ENCODE results near the gene CCDC88C.

DNA sequence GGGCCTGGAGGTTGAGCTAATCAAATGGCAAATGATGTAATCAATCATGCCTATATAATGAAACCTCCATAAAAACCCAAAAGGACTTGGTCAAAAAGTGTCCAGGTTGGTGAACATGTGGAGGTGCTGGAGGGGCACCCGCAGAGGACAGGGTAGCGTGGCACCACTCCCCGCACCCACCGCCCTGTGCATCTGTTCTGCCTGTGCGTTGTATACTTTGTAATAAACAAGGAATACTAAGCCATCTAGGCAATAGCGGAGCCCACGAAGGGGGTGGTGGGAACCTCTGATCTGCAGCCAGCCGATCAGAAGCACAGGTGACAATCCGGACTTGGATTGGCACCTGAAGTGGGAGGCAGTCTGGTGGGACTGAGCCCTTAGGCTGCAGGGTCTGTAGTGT lies 97.4 kb downstream of the CCDC88C start:
- TF ChIP-seq POLR2AphosphoS5 (IDR thresholded peaks at IDR 0.05) (no peak), EP300 (IDR thresholded peaks at IDR 0.05) (no peak)
- TF ChIP-seq, protein P1, sequence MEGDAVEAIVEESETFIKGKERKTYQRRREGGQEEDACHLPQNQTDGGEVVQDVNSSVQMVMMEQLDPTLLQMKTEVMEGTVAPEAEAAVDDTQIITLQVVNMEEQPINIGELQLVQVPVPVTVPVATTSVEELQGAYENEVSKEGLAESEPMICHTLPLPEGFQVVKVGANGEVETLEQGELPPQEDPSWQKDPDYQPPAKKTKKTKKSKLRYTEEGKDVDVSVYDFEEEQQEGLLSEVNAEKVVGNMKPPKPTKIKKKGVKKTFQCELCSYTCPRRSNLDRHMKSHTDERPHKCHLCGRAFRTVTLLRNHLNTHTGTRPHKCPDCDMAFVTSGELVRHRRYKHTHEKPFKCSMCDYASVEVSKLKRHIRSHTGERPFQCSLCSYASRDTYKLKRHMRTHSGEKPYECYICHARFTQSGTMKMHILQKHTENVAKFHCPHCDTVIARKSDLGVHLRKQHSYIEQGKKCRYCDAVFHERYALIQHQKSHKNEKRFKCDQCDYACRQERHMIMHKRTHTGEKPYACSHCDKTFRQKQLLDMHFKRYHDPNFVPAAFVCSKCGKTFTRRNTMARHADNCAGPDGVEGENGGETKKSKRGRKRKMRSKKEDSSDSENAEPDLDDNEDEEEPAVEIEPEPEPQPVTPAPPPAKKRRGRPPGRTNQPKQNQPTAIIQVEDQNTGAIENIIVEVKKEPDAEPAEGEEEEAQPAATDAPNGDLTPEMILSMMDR (IDR thresholded peaks at IDR 0.05), result no peak

Data from upper lobe of left lung (tissue), 4 donors.